MM.1S (cell line): ENCODE data around the gene MAD1L1.

ENCODE experiments used
- DNase-seq: peaks from one replicate; pipeline ENCODE4 v3.0.0-alpha.2; 2015
- H2AFZ ChIP-seq: fragments of 300-600 bp; sonication (generic); 2 replicates; pipeline ENCODE4 v1.6.0; 2016; ENCODE audit warnings: antibody characterized with exemption, low read length
- H3F3A ChIP-seq: fragments of 300-600 bp; sonication (generic); 2 replicates; pipeline ENCODE4 v1.6.1; 2016; ENCODE audit warnings: mild to moderate bottlenecking, antibody characterized with exemption, low read length, moderate library complexity, mixed read lengths; ENCODE audit not compliant: insufficient read depth
- H3K27ac ChIP-seq: fragments of 300-600 bp; sonication (generic); 2 replicates; pipeline ENCODE4 v1.5.1; 2016; ENCODE audit warnings: mild to moderate bottlenecking, low read length
- H3K27me3 ChIP-seq: fragments of 300-600 bp; sonication (generic); replicated peaks from 2 replicates; pipeline ENCODE4 v1.6.0; 2016; ENCODE audit warnings: low read length; ENCODE audit not compliant: insufficient read depth
- H3K36me3 ChIP-seq: fragments of 300-600 bp; sonication (generic); replicated peaks from 2 replicates; pipeline ENCODE4 v1.6.1; 2016; ENCODE audit warnings: mild to moderate bottlenecking, low read length, mixed read lengths; ENCODE audit not compliant: insufficient read depth
- H3K4me1 ChIP-seq: fragments of 300-600 bp; sonication (generic); 2 replicates; pipeline ENCODE4 v1.6.1; 2016; ENCODE audit warnings: low read length, mixed read lengths
- H3K4me2 ChIP-seq: fragments of 300-600 bp; sonication (generic); 2 replicates; pipeline ENCODE4 v1.6.0; 2016; ENCODE audit warnings: low read depth, low read length
- H3K4me3 ChIP-seq: fragments of 300-600 bp; sonication (generic); 2 replicates; pipeline ENCODE4 v1.5.1; 2016; ENCODE audit warnings: low read length, mixed read lengths
- H3K79me2 ChIP-seq: fragments of 300-600 bp; sonication (generic); 2 replicates; pipeline ENCODE4 v1.6.1; 2016; ENCODE audit warnings: mixed run types, low read length, mixed read lengths
- H3K9ac ChIP-seq: fragments of 300-600 bp; sonication (generic); 2 replicates; pipeline ENCODE4 v1.6.1; 2016; ENCODE audit warnings: low read length, mixed read lengths
- H3K9me2 ChIP-seq: fragments of 300-600 bp; sonication (generic); replicated peaks from 2 replicates; pipeline ENCODE4 v1.6.1; 2016; ENCODE audit warnings: mild to moderate bottlenecking, low read length, mixed read lengths; ENCODE audit not compliant: insufficient read depth
- H3K9me3 ChIP-seq: fragments of 300-600 bp; sonication (generic); replicated peaks from 2 replicates; pipeline ENCODE4 v1.6.1; 2016; ENCODE audit warnings: mild to moderate bottlenecking, low read length, mixed read lengths; ENCODE audit not compliant: insufficient read depth
- H4K20me1 ChIP-seq: fragments of 300-600 bp; sonication (generic); 2 replicates; pipeline ENCODE4 v1.6.1; 2016; ENCODE audit warnings: mild to moderate bottlenecking, low read length, moderate library complexity, mixed read lengths; ENCODE audit not compliant: insufficient read depth
- CTCF ChIP-seq: fragments of 300-600 bp; sonication (generic); IDR thresholded peaks from 2 replicates; pipeline ENCODE4 v1.5.1; 2016; ENCODE audit warnings: antibody characterized with exemption, low read length, mixed read lengths
- EZH2 ChIP-seq: fragments of 300-600 bp; sonication (generic); optimal IDR thresholded peaks from 2 replicates; pipeline ENCODE3; 2017; ENCODE audit warnings: low read depth, mild to moderate bottlenecking, antibody characterized with exemption, low read length, mixed read lengths
- EZH2phosphoT487 ChIP-seq: fragments of 300-600 bp; sonication (generic); IDR thresholded peaks from 2 replicates; pipeline ENCODE4 v1.6.1; 2018; ENCODE audit warnings: antibody characterized with exemption, low read length

Gene MAD1L1

GRCh38 chr7:1993031-1993695, 239.6 kb downstream of the MAD1L1 start:
- Histone ChIP-seq H3K27me3 (no peaks in the 10 kb centered on the region), H3K27ac (no peak overlapping the region), H4K20me1 (no peaks in the 10 kb centered on the region), H3K36me3 (no peaks in the 10 kb centered on the region), H2AFZ (no peak overlapping the region), H3K9ac (no peak overlapping the region), H3K4me1 (no peaks in the 10 kb centered on the region), H3K4me2 (no peak overlapping the region), H3K9me2 (no peaks in the 10 kb centered on the region), H3K79me2 (no peaks in the 10 kb centered on the region), H3F3A (no peaks in the 10 kb centered on the region), H3K4me3 (no peak overlapping the region), H3K9me3 (no peaks in the 10 kb centered on the region)
- TF ChIP-seq EZH2phosphoT487 (no peak), EZH2 (no peak), CTCF (no peak)
- DNase-seq, result no peak

GRCh38 chr7:1992554-1992953, 240.2 kb downstream of the MAD1L1 start:
- H3K9ac ChIP-seq, result no peak overlapping the region
- no peak overlapping the region for H3K4me2 ChIP-seq
- H3K4me1 ChIP-seq, result no peaks in the 10 kb centered on the region

DNA sequence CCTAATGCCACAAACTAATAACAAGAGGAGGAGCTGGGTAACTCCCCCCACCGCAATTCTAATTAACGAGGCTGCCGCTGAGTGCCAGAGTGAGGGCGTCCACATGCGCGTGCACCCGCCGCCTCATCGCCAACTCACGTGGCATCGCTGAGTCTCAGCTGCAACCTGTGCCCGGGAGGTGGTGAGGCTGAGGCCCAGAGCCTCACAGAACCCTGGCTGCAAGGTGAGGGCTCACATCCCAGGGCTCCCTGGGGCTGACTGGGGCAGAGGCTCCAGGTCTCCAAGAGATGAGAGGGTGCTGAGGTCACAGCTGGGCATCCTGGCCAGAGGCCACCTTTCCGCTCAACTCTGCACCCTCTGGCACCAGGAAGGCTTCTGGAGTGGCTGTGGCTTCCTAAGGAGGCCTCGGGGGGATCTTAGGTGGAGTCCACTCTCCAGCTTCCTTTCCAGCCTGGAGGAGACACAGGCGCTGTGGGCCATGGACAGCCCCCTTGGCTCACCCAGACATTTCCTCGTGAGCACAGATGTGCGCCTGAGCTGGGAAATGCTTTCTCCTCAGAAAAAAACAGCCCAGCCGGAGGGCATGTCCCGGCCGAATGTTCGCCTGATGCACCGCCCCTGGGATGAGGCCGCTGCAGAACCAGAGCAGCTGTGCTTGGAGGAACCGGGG, 242.6 kb downstream of the MAD1L1 start:
- H2AFZ ChIP-seq, result no peak overlapping the region
- H3K79me2 ChIP-seq, result no peaks in the 10 kb centered on the region
- no peak for TF ChIP-seq EZH2phosphoT487
- TF ChIP-seq CTCF, result no peak
- no peak for TF ChIP-seq EZH2
- no peak for DNase-seq
- no peaks in the 10 kb centered on the region for H3K4me1 ChIP-seq
- no peak overlapping the region for H3K9ac ChIP-seq
- H3K4me3 ChIP-seq, result no peak overlapping the region
- no peaks in the 10 kb centered on the region for H3F3A ChIP-seq
- H3K9me3 ChIP-seq, result no peaks in the 10 kb centered on the region
- no peaks in the 10 kb centered on the region for H3K9me2 ChIP-seq
- H3K4me2 ChIP-seq, result no peak overlapping the region
- H3K27me3 ChIP-seq, result no peaks in the 10 kb centered on the region
- no peaks in the 10 kb centered on the region for H4K20me1 ChIP-seq
- H3K27ac ChIP-seq, result no peak overlapping the region
- H3K36me3 ChIP-seq, result no peaks in the 10 kb centered on the region

More at GRCh38 chr7:1992554-1992953, 240.2 kb downstream of the MAD1L1 start:
- Histone ChIP-seq H3K9me2 (no peaks in the 10 kb centered on the region), H3K9me3 (no peaks in the 10 kb centered on the region), H3K27me3 (no peaks in the 10 kb centered on the region), H3F3A (no peaks in the 10 kb centered on the region), H2AFZ (no peak overlapping the region), H3K36me3 (no peaks in the 10 kb centered on the region), H3K27ac (no peak overlapping the region), H3K79me2 (no peaks in the 10 kb centered on the region), H3K4me3 (no peak overlapping the region), H4K20me1 (no peaks in the 10 kb centered on the region)
- DNase-seq, result no peak
- TF ChIP-seq CTCF, result no peak
- TF ChIP-seq EZH2, result no peak
- TF ChIP-seq EZH2phosphoT487, result no peak
